HG03139 (cell line): ENCODE results near the gene ATP13A1.
"Not testable (repeated sequence)": the region's sequence is repeated elsewhere in the genome, so short reads cannot be mapped to it uniquely, and the experiment has no call there.

Experiments
- ATAC-seq: cut with Tn5 transposase; IDR thresholded peaks from one replicate; pipeline ENCODE4 v1.9.1; 2021; ENCODE audit not compliant: unreplicated experiment

Gene ATP13A1

DNA sequence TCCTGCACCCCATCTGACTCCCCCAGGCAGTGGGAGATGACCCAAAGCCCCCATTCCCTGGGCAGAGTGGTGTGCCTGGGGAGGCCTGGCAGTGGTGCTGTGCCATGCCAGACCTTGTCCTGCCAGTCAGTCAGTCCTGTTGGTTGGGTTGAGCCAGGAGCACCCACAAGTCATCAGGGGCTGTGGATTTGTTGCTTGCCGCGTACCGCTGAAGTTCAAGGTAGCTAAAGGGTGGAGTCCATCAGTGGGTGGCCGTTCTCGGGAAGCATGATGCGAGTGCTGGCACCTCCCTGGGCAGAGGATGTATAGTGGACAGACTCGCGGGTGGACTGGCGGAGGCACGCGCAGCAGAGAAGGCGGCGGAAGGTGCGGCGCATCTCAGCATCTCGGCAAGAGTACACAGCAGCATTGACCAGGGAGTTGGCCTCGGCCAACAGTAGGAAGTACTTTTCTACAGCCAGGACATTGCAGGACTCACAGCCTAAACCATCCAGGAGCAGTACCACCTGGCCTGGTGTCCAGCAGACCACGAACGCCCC lies 39.4 kb downstream of the ATP13A1 start:
- ATAC-seq = no peak

DNA sequence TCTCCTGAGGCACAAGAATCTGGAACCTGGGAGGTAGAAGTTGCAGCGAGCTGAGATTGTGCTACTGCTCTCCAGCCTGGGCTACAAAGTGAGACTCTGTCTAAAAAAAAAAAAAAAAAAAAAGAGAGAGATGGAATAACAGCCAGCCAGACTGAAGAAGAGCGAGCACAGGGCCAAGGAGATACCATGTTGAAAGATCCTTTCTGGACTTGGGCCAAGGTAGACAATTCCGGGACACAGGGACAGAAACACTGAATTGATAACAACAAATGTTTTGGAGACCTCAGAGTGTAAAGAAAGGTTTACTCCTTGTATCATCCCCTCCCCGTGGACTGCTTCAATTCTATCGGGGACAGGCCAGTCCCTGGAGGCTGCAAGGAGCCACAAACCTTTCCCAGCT lies 40.1 kb downstream of the ATP13A1 start:
- ATAC-seq = no peak

DNA sequence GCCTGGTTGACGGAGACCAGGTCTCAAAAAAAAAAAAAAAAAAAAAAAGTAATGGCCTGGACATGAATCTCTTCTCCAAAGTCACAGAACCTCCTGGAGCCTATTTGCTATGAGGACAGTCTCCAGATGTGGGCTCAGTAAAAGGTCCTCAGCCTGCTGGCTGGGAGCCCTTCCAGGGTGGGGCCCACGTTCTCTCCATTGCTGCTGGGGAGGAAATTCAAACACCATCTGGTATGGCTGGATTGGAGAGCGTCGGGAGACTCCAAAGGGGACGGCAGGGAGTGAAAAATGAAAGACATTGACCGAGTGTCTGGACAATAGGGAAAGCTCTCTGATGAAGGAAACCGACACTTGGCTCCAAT lies 43.6 kb downstream of the ATP13A1 start:
- ATAC-seq = no peak

DNA sequence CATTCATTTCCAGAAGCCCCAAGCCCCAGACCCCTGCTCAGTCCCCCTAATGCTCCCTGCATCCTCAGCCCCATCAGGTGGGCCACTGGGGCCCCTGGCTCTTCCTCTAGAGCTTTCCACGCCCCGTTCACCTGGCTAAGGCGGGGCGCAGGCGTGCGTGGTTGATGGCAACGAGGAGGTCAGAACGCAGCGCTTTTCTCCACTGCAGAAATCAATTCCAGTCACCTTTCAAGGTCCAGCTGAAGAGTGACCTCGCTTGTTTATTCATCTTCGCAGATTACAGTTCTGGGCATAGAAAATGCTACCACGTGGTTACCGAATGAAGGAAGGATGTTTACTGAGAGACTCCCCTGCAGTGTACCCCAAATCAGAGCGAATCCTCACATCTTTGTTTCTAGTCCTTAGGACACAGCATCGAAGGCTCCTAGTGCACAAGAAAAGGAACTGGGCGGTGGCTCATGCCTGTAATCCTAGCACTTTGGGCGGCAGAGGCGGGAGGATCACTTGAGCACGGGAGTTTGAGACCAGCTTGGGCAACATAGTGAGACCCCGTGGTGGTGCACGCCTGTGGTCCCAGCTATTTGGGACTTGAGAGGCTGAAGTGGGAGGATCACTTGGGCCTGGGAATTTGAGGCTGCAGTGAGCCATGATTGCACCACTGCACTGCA lies 44.2 kb downstream of the ATP13A1 start:
- no peak for ATAC-seq

DNA sequence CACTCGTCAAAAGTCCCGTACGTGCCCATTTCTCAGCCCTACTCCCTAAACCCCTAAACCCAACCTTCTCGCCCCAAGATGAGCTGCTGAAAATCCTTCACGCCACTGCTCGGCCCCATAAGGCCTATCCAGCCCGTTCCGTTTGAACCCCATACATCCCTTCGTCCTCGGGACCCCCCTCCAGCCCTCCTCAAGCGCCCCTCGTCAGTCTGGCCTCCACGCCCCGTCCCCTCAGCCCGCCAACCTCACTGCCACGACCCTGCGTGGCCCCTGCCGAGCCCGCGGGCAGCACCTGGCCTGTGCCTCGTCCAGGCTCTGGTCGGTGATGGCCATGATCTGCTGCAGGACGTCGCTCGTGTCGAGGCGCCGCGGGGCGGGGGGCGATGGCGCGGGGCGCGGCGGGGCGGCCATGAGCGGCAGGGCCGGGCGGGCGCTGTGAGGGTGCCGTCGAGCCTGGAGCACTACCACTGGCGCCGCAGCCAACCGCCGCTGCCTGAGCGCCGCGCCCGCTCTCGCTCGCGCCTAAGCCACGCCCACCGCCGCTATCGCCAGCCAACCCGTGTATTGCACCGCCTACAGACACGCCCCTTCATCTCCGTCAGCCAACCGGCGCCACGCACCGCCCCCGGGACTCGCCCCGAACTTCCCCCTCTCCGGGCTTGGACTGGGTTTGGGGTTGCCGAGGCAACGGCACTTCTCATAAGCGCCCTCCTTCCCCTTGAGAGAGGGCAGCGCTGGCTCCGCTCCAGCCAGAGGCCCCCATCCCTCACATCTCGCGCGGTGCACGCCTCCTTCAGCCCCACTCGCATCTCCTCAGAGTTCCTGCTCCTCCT lies 45.0 kb downstream of the ATP13A1 start, which contains the start of gene PBX4:
TSS of gene PBX4 (minus strand) at position 469 of the 833 bp plus-strand sequence. CDS start at position 411, 58 bp downstream.
- ATAC-seq = peak; percentile 94

DNA sequence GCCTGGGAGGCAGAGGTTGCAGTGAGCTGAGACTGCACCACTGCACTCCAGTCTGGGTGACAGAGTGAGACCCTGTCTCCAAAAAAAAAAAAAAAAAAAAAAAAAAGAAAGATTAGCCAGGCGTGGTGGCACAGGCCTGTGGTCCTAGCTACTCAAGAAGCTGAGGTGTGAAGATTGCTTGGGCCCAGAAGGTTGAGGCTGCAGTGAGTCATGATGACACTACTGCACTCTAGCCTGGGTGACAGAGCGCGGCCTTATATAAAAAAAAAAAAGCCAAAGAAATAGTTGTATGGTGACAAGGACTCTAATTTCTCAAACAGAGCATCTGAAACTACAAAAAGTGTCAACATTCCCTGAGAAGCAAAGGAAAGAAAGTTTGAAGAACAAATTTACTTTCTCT lies 48.4 kb downstream of the ATP13A1 start:
- ATAC-seq = no peak

DNA sequence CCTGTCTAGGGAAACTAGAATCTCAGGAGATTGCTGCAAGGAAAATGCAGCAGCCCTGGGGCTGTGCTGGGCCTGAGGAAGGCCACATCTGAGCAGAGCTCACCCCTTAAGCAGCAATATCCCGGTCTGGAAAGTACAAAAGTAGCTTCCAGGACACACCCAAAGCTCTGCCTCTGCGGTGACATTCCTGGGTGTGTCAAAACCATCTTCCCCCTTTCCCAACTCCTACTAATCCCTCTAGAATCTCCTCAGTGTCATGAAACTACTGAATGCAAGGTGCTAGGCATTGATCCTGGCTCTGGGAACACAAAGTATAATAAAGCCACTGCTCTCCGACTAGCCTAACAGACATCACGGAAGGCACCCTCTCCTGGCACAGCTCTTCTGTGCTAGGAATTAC lies 50.0 kb downstream of the ATP13A1 start:
- no peak for ATAC-seq

DNA sequence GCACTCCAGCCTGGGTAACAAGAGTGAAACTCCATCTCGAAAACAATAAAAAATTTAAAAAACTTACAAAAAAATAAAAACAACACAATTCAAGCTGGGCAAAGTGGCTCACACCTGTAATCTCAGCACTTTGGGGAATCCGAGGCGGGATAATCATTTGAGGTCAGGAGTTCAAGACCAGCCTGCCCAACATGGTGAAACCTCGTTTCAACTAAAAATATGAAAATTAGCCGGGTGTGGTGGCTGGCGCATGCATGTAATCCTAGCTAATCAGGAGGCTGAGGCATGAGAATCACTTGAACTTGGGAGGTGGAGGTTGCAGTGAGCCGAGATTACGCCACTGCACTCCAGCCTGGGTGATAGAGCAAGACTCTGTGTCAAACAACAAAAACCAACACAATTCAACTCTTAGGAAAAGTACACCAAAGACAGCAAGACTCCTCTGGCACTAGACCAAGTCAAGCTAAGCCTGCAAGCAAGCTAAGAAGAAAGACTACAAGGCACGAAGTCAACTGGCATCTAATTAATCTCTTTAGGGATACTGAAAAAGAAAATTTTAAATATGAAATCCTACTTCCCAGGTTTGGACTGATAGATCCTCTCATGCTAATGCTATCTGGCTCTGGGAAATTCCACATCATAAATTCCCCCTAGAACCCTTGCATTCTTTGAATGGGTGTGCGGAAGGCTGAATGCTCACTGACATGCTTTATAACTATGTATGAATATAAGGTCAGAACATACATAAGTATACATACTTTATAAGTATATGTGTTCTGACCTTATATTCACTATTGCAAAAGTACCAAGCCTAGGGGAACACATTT lies 52.9 kb downstream of the ATP13A1 start:
- no peak for ATAC-seq

DNA sequence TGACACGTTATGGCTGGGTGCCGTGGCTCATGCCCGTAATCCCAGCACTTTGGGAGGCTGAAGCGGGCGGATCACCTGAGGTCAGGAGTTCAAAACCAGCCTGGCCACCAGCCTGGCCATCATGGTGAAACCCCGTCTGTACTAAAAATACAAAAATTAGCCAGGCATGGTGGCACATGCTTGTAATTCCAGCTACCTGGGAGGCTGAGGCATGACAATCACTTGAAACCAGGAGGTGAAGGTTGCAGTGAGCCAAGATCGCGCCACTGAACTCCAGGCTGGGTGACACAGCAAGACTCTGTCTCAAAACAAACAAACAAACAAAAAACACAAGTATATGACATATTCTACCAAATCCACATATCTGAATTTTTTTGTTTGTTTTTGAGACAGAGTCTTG lies 56.8 kb downstream of the ATP13A1 start:
- ATAC-seq = not testable (repeated sequence)

DNA sequence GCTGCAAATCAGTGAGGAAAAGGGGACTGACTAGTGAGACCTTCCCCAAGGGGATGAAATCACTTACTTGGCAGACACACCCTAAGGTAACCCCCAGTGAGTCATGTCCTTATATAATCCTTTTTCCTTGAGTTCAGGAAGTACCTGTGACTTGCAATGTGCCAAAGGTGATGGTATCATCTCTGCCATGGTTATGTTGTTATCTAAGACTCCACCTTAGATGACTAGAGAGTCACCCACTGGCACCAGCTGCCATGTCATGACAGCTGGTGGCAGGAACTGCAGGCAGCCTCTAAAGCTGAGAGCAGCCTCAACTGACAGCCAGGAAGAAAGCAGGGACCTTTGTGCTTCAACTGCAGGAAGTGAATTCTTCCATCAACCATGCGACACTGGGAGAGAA lies 57.5 kb downstream of the ATP13A1 start:
- ATAC-seq = no peak

DNA sequence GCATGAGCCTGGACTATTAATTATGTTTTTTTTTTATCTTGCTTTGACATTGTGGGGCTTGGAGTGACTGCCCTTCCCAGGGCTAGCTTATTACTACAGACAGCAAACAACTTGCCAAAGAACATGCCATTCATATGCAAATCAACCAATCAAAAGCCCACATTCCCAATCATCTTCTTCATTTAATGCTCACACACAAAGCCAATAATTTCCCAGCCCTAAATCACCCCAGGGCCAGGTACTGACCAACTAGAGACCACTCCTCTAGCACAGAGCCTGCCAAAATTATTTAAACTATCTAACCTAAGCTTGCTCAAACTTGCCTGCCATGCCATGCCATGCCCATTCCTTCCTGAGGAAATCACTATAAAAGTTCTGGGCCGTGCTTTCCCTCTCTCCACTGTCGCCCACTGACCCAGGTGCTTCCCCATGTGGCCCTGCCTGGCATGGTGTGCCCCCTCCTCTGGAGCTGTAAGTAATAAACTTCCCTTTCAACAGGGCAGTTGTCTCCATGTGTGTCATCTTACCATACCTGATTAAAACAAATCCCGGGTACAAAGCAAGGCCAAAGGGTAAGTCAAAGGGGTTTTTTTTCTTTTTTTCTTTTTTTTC lies 60.7 kb downstream of the ATP13A1 start:
- ATAC-seq = no peak

DNA sequence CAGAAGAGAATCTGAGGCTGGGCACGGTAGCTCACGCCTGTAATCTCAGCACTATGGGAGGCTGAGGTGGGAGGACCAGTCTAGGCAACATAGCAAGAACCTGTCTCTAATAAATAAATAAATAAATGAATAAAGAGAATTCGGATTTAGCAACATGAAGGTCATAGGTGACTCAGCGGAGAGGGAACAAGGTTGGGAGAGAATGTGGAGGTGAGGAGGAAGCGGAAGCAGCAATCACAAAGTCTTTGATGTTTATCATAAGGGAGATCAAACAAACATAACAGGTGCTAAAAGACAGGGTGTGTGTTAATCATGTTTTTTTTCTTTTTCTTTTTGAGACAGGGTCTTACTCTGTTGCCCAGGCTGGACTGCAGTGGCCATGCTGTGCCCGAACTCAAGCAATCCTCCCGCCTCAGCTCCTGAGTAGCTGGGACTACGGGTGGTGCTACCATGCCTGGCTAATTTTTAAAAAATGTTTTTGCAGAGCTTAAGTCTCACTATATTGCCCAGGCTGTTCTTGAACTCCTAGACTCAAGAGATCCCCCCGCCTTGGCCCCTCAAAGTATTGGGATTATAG lies 61.3 kb downstream of the ATP13A1 start:
- no peak for ATAC-seq

DNA sequence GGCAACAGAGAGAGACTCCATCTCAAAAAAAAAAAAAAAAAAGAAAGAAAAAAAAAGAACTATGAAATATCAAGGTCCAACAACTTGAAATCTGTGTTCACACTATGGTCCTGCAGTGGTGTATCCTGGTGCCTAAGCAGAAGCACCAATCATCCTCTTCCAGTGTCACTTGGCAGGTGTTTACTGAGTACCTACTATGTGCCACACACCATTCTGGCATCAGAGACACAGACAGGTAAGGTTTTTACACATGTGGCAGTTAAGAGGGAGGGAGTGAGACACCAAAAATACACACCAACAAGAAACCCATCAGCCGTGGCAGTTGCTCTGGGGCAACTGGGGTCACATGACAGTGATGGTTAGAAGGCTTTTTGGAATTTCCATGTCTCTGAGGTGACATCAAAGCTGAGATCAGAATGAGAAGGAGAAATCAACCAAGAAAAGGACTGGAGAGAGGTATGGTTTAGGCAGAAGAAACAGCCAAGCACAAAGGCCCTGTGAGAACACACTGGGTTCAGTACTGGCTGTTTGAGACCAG lies 62.6 kb downstream of the ATP13A1 start:
- no peak for ATAC-seq

DNA sequence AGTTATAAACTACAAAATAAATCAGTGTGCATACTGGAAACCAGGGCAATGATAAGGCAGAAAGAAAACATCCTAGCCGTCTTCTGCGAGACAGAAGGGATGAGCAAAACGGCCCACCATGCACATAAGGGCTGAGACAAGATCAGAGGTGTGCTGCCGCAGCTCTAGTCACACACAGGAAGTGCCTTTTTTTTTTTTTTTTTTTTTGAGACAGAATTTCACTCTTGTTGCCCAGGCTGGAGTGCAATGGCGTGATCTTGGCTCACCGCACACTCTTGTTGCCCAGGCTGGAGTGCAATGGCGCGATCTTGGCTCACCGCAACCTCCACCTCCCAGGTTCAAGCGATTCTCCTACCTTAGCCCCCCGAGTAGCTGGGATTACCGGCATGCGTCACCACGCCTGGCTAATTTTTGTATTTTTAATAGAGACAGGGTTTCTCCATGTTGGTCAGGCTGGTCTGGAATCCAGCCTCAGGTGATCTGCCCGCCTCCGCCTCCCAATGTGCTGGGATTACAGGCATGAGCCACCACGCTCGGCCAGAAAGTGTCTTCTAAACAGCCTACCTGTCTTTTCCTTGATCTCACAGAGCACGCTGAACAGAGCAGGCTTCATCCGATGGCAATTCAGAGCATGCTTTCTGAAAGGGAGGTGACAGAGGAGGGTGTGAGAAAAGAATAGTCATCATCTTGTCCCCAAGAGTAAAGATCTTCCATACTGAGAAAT lies 64.6 kb downstream of the ATP13A1 start:
- ATAC-seq = not testable (repeated sequence)

DNA sequence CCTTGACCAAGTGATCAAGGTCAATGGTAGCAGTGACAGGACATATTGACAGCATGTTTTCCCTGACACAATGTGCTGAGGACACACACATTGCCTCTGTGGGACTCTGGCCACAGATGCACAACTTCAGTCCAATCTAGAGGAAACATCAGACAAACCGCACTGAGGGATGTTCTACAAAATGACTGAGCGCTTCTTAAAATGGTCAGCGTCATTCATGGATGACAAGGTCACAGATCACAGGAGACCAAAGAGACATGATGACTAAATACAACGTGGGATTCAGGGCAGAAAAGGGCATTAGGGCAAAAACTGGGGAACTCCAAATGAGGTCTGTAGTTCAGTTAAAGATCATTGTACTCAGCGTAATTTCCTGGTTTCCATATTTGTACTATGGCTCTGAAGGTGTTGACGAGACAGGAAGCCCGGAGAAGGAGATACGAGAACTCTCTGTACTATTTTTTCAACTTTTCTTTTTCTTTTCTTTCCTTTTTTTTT lies 65.6 kb downstream of the ATP13A1 start:
- peak; percentile 46 for ATAC-seq
